ENCODE results near the gene WFDC12.

- TF ChIP-seq ZNF274 (IDR thresholded peaks at IDR 0.05; ENCODE audit: low read depth, low read length) = no peak
- TF ChIP-seq SUZ12 (IDR thresholded peaks at IDR 0.05; ENCODE audit: extremely low read depth, insufficient read depth, insufficient read length) = no peak
- TF ChIP-seq YY1 (IDR thresholded peaks at IDR 0.05; ENCODE audit: insufficient read depth, insufficient read length) = no peak
Measured at GRCh38 chr20:45157962-45158361, 33.7 kb upstream of the WFDC12 start.

All from NT2/D1 (cell line).